NT2/D1 (cell line): ENCODE results near the gene FILIP1L.

ENCODE experiments used
- YY1 ChIP-seq: IDR thresholded peaks from 2 replicates; pipeline ENCODE4 v1.6.1; 2011; ENCODE audit not compliant: insufficient read length, insufficient read depth
- ZNF274 ChIP-seq: IDR thresholded peaks from 2 replicates; pipeline ENCODE4 v1.6.1; 2011; ENCODE audit warnings: mild to moderate bottlenecking, low read depth, low read length

DNA sequence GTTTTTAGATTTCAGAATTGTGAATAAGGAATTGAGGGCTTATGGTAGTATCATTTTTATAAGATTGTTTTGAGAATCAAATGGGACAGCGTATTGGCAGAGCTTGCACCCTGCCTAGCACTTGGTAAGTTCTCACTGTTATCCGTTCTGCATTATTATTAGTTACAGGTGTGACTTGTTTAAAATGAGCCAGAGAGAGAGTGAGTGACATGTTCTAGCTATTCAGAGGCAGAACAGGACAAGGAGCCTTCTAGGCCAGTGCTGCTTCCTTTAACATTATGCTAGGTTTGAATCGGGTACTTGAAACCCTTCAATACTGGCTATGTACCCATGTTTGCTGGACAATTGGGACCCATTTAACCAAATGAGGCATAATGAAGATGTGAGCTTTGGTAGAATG lies 133.7 kb downstream of the FILIP1L start:
- no peak for TF ChIP-seq YY1
- TF ChIP-seq ZNF274: no peak
